Measurements from ENCODE around the gene PARVB.

- TF ChIP-seq CTCF (IDR thresholded peaks at IDR 0.05; ENCODE audit: low read length) (no peak), EZH2 (IDR thresholded peaks at IDR 0.05; ENCODE audit: borderline replicate concordance, low read length) (no peak)
Observed at GRCh38 chr22:44161673-44162072, 137.6 kb downstream of the PARVB start.

Data from OCI-LY1 (cell line).